ENCODE data around the gene ADAMTSL2.

The ADAMTSL2 gene

GRCh38 chr9:133575186-133576030, 40.9 kb downstream of the ADAMTSL2 start:
- DNase-seq (ENCODE audit: low spot score) = no peak

DNA sequence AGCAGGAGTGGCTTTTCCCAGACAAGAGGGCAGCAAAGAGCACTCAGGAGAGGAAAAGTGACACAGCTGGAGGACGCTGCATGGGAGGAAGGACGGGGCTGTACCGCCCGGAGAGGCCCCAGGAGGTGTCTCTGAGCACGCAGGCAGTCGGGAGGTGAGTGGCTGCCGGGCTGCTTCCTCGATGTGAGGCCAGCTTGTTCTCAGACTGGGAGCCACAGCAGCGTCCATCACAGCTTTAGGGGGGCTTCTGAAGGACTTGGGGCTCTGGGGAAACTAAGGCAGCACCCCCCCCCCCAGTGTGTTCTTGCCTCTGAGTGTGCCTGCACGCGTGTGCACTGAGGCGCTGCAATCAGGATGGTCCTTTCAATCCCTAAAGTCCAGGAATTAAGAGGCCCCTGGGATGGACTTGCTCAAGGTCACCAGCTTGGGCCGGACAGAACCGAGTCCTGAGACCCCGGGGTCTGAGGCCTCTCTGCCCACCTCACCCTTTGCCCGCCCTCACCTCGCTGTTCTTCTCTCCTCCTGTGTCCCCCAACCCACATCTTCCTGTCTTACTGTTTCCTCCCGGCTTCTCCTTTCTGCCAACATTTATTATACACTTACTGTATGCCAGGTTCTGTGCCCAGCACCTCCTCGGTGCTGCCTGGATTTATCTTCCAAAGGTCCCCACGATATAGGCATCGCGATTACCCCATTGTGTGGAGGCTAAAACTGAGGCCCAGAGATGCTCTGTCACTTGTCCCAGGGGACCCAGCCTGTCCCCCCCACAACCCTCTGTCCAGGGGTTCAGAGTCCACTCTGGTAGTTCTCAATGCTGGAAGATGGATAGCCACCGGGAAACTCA, 41.7 kb downstream of the ADAMTSL2 start:
- DNase-seq (ENCODE audit: low spot score) = no peak

GRCh38 chr9:133576875-133577736, 42.6 kb downstream of the ADAMTSL2 start:
- DNase-seq (ENCODE audit: low spot score) = no peak

DNA sequence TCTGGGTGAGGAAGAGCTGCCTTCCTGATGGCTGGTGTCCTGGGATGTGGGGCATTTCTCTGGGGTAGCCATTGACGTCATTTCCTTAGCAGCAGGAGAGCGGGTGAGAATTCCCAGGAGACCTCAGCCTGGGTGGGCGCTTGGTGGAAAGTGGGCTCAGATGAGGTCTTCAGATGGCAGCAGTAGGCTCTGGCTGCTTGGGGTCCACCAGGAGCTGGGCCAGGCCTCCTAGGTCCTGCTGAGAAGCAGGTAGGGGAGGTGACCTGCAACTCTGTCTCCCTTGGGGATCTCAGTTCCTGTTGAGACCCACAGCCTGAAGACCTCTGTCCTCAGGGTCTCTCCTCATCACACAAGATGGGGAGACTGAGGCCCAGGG, 43.2 kb downstream of the ADAMTSL2 start:
- no peak for DNase-seq (ENCODE audit: low spot score)

- no peak for DNase-seq (ENCODE audit: low spot score)
Measured at GRCh38 chr9:133578524-133579441, 44.3 kb downstream of the ADAMTSL2 start.

DNA sequence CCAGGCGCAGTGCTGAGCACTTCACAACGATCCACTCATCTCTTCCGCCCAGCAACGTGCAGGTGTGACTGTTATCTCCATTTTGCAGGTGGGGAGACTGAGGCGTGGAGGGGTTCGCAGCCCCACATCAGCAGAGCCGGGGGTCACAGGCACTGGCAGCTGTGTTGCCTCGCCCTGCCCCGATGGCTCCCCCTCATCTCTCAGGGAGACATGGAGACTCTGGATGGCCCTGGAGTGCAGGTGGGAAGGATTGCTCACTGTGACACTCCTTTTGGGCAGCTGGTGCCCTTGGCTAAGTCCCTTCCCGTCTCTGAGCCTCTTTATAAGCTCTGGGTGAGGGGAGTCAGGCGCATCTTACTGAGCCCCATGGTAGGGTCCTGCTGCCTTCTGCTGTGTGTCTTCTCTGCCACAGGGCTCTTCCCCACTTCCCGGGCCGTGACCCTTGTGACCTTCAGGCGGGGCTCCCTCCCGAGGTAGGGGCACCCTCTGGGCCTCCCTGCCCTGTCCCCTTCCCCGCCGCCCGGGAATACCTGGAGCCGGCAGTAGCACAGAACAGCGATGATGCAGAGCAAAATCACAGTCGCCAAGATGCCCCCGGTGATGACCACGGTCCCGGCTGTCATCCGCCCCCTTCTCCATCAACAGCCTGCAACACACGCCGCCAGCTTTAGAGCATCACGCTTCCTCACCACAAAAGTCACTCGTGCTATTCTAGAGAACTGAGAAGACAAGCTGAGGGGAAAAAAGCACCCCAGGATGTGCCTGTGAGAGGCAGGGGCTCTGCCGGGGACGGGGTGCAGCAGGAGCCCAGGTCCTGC, 45.3 kb downstream of the ADAMTSL2 start:
- DNase-seq (ENCODE audit: low spot score) = no peak

- DNase-seq (ENCODE audit: low spot score) = no peak
Measured at GRCh38 chr9:133580419-133580738, 45.9 kb downstream of the ADAMTSL2 start.

- DNase-seq (ENCODE audit: low spot score) = no peak
Measured at GRCh38 chr9:133581011-133581410, 46.5 kb downstream of the ADAMTSL2 start.

GRCh38 chr9:133581513-133582343, 47.2 kb downstream of the ADAMTSL2 start:
- DNase-seq (ENCODE audit: low spot score) = no peak

- DNase-seq (ENCODE audit: low spot score) = no peak
Measured at GRCh38 chr9:133582501-133583045, 48.1 kb downstream of the ADAMTSL2 start.

- no peak for DNase-seq (ENCODE audit: low spot score)
Measured at GRCh38 chr9:133583111-133583510, 48.6 kb downstream of the ADAMTSL2 start.

DNA sequence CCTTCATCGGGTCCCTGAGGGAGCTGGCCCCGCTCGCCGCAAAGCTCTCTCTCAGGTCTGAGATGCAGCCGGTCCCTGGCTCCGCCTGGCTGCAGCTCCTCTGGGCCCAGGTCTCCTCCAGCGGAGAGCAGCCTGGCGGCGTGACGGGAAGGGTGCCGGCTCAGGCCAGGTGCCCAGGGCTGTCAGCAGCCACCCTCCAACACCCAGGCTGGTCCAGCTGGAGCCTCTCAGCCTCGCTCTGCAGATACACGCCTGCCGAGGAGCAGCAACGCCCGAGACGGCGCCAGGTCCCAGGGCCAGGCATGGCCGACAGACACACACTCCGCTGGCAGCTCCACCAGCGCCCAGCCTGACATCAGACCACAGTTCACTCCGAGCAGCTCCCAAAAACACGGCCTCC, 49.1 kb downstream of the ADAMTSL2 start:
- DNase-seq (ENCODE audit: low spot score) = no peak

DNA sequence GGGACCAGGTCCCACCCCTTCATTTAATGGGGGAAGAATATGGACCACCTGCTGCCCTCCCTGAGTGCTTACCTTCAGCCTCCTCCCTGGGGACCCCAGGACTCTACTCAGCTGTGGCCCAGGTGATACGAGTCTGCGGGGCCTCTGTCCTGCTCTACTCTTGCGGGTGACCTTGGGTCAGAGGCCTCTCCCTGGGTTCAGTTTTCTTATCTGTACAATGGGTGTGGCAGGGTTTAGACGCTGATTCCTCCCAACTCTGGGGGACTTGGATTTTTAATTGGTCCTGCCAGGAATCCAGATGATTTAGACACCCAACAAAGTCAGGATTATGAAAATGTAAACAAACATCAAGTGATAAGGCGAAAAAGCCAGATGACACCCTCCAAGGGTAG, 49.7 kb downstream of the ADAMTSL2 start:
- DNase-seq (ENCODE audit: low spot score) = no peak

DNA sequence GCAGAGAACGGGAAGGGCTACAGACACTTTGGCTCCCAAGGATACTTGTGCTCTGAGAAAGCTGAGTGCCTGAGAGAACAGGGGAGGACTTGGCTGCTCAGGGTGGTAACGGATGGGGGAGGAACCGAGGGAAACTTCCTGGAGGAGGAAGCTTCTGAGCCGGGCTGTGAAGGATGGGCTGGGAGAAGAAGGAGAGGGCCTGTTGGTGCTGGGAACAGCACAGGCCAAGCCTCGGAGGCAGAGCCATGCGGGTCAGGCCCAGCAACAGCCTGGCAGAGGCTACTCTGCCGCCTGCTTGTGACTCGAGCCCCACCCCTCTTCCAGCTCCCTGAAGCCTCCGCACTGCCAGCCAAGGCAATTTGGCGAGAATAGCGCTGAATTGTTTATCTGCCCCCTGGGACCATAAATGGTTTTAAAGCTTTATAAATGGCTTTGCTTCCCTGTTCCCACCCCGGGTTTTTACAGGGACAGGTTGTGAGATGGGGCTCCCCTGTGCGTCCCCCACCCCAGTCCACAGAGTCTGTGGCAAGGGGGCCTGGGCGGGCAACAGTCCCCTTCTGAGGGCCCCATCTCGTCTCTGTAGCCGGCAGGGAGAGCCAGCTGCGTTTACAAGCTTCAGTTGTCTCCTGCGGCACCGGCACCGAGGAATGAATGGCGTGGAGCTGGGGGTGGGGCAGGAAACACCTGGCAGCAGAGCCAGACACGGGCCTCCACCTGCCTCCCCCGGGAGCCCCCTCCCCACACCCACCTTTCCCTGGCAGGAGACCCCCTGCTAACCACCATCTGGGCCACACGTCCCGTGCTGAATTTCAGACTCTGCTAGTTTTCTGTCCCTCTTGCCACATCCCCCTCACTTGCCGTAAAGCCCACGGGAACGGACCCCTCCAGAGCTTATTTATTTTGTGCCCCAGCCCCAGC, 50.3 kb downstream of the ADAMTSL2 start:
- no peak for DNase-seq (ENCODE audit: low spot score)

DNA sequence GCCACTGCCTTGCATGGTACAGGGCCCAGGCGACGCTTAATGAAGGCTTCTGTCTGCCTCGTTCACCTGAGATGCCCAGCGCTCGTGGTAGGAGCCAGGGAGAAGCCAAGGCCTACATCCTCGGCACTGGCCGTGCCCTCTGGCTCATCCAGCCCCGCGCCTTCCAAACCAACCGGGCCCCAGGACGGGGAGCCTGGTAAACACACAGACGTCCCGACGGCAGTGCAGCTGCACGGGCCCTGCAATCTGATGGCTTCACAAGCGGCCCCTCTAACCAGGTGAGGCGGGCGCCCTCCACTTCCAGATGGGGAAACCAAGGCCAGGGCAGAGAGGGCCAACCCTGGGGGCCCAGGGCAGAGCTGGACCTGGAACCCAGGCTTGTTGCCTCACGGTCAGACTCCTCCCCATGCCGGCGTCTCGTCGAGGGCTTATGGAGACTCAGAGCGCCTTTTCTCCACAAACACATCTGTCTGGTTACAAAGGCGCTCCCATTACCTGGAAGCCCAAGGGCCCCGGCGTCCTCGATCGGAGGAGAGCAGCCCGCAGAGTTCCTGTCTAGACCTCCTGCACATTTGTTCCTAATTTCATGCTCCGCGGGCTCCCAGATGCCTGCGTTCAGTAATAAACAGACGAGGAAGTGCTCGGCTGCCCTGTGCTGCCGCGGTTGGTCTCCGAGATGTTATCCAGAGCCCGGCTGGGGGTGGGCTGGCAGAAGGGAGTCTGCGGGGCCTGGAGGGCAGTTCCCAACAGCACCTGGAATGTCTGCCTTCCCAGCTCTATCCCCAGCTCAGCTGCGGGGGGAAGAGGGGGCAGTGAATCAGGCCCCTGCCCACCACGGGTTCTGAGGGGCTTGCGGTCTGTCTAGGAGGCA, 51.2 kb downstream of the ADAMTSL2 start:
- no peak for DNase-seq (ENCODE audit: low spot score)

- no peak for DNase-seq (ENCODE audit: low spot score)
Measured at GRCh38 chr9:133587051-133587450, 52.5 kb downstream of the ADAMTSL2 start.

DNA sequence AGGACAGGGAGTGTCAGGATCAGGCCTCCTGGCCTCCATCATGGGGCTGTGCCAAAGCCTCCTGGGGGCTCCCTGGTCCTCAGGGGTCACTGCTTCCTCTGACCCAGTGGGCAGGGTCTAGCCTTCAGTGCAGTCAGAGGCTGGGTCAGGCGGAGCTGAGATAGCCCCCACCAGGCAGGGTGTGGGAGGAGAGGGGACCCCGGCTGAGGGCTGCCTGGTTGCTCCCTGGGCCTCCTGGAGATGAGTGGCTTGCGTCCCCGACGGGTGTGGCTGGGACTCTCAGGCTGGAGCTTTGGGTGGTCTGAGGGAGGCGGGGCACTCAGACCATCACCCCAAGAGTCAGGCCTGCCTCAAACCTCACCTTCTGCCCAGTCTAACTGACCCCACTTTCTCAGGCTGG, 53.0 kb downstream of the ADAMTSL2 start:
- no peak for DNase-seq (ENCODE audit: low spot score)
